Measurements from ENCODE around the gene SLC24A3.

The SLC24A3 gene

GRCh38 chr20:19435821-19436220 lies 223.4 kb downstream of the SLC24A3 start:
- Histone ChIP-seq H2BK15ac (replicated peaks; ENCODE audit: low read depth) (no peak overlapping the region), H4K8ac (ENCODE audit: low read depth, low read length) (no peak overlapping the region), H3K79me1 (ENCODE audit: low read length) (no peaks in the 10 kb centered on the region), H2AK5ac (ENCODE audit: low read length) (no peak overlapping the region), H3K79me2 (ENCODE audit: control insufficient read depth, insufficient read depth, low read length) (no peaks in the 10 kb centered on the region), H3K4ac (ENCODE audit: low read depth, low read length) (no peak overlapping the region), H3K4me3 (ENCODE audit: low read length) (no peak overlapping the region), H3K4me1 (ENCODE audit: control insufficient read depth, low read depth, low read length) (no peaks in the 10 kb centered on the region), H3K23ac (ENCODE audit: low read length) (no peak overlapping the region), H3K4me2 (ENCODE audit: low read length) (no peak overlapping the region), H3K18ac (ENCODE audit: low read length) (no peak overlapping the region), H3K27me3 (ENCODE audit: insufficient read depth, low read length, poor library complexity) (no peaks in the 10 kb centered on the region), H3K36me3 (ENCODE audit: control insufficient read depth, insufficient read depth, low read length) (no peaks in the 10 kb centered on the region), H3K9ac (ENCODE audit: low read length) (no peak overlapping the region), H3K56ac (ENCODE audit: low read length) (no peak overlapping the region), H3K27ac (ENCODE audit: low read depth, low read length) (no peak overlapping the region), H2BK120ac (ENCODE audit: low read depth, low read length) (no peak overlapping the region), H2BK5ac (ENCODE audit: low read length) (no peak overlapping the region), H4K5ac (ENCODE audit: low read length) (no peak overlapping the region)
- no peak for DNase-seq

- Histone ChIP-seq H3K4me3 (ENCODE audit: low read length) (no peak overlapping the region), H4K5ac (ENCODE audit: low read length) (no peak overlapping the region), H3K27ac (ENCODE audit: low read depth, low read length) (no peak overlapping the region), H3K18ac (ENCODE audit: low read length) (no peak overlapping the region), H3K9ac (ENCODE audit: low read length) (no peak overlapping the region), H2BK120ac (ENCODE audit: low read depth, low read length) (no peak overlapping the region), H2AK5ac (ENCODE audit: low read length) (no peak overlapping the region), H3K27me3 (ENCODE audit: insufficient read depth, low read length, poor library complexity) (no peaks in the 10 kb centered on the region), H3K4ac (ENCODE audit: low read depth, low read length) (no peak overlapping the region), H3K56ac (ENCODE audit: low read length) (no peak overlapping the region), H2BK5ac (ENCODE audit: low read length) (no peak overlapping the region), H3K4me2 (ENCODE audit: low read length) (no peak overlapping the region), H4K8ac (ENCODE audit: low read depth, low read length) (no peak overlapping the region), H3K4me1 (ENCODE audit: control insufficient read depth, low read depth, low read length) (no peaks in the 10 kb centered on the region), H3K79me2 (ENCODE audit: control insufficient read depth, insufficient read depth, low read length) (no peaks in the 10 kb centered on the region), H3K79me1 (ENCODE audit: low read length) (no peaks in the 10 kb centered on the region), H3K36me3 (ENCODE audit: control insufficient read depth, insufficient read depth, low read length) (no peaks in the 10 kb centered on the region), H2BK15ac (replicated peaks; ENCODE audit: low read depth) (no peak overlapping the region), H3K23ac (ENCODE audit: low read length) (no peak overlapping the region)
- DNase-seq: no peak
- whole genome bisulfite sequencing (ENCODE audit: extremely low coverage, insufficient coverage, low lambda C conversion rate): no CpG with 5 or more reads among the region's 2 CpGs
These were observed 226.0 kb downstream of the SLC24A3 start for GRCh38 chr20:19438488-19438887.

GRCh38 chr20:19440660-19441527 lies 228.5 kb downstream of the SLC24A3 start:
- H3K79me1 ChIP-seq (ENCODE audit: low read length): no peaks in the 10 kb centered on the region
- H3K56ac ChIP-seq (ENCODE audit: low read length): no peak overlapping the region
- no peak overlapping the region for H3K4ac ChIP-seq (ENCODE audit: low read depth, low read length)
- H2BK5ac ChIP-seq (ENCODE audit: low read length): no peak overlapping the region
- no peaks in the 10 kb centered on the region for H3K4me1 ChIP-seq (ENCODE audit: control insufficient read depth, low read depth, low read length)
- no peak overlapping the region for H3K18ac ChIP-seq (ENCODE audit: low read length)
- H3K79me2 ChIP-seq (ENCODE audit: control insufficient read depth, insufficient read depth, low read length): no peaks in the 10 kb centered on the region
- no peak overlapping the region for H2BK120ac ChIP-seq (ENCODE audit: low read depth, low read length)
- H2AK5ac ChIP-seq (ENCODE audit: low read length): no peak overlapping the region
- DNase-seq: no peak
- H3K23ac ChIP-seq (ENCODE audit: low read length): no peak overlapping the region
- no peaks in the 10 kb centered on the region for H3K27me3 ChIP-seq (ENCODE audit: insufficient read depth, low read length, poor library complexity)
- no peak overlapping the region for H2BK15ac ChIP-seq (replicated peaks; ENCODE audit: low read depth)
- no peak overlapping the region for H3K27ac ChIP-seq (ENCODE audit: low read depth, low read length)
- H4K8ac ChIP-seq (ENCODE audit: low read depth, low read length): no peak overlapping the region
- no CpG with 5 or more reads among the region's 14 CpGs for WGBS (ENCODE audit: extremely low coverage, insufficient coverage, low lambda C conversion rate)
- no peaks in the 10 kb centered on the region for H3K36me3 ChIP-seq (ENCODE audit: control insufficient read depth, insufficient read depth, low read length)
- H4K5ac ChIP-seq (ENCODE audit: low read length): no peak overlapping the region
- H3K4me3 ChIP-seq (ENCODE audit: low read length): no peak overlapping the region
- H3K4me2 ChIP-seq (ENCODE audit: low read length): no peak overlapping the region
- H3K9ac ChIP-seq (ENCODE audit: low read length): no peak overlapping the region

GRCh38 chr20:19446246-19446645 lies 233.8 kb downstream of the SLC24A3 start:
- no peak for DNase-seq
- H3K36me3 ChIP-seq (ENCODE audit: control insufficient read depth, insufficient read depth, low read length): no peaks in the 10 kb centered on the region
- no peak overlapping the region for H3K23ac ChIP-seq (ENCODE audit: low read length)
- no peak overlapping the region for H3K4ac ChIP-seq (ENCODE audit: low read depth, low read length)
- WGBS (ENCODE audit: extremely low coverage, insufficient coverage, low lambda C conversion rate): no CpG with 5 or more reads among the region's 4 CpGs
- H3K18ac ChIP-seq (ENCODE audit: low read length): no peak overlapping the region
- H2BK120ac ChIP-seq (ENCODE audit: low read depth, low read length): no peak overlapping the region
- H3K79me2 ChIP-seq (ENCODE audit: control insufficient read depth, insufficient read depth, low read length): no peaks in the 10 kb centered on the region
- H4K5ac ChIP-seq (ENCODE audit: low read length): no peak overlapping the region
- H3K27me3 ChIP-seq (ENCODE audit: insufficient read depth, low read length, poor library complexity): no peaks in the 10 kb centered on the region
- H2BK15ac ChIP-seq (replicated peaks; ENCODE audit: low read depth): no peak overlapping the region
- H3K56ac ChIP-seq (ENCODE audit: low read length): no peak overlapping the region
- H3K79me1 ChIP-seq (ENCODE audit: low read length): no peaks in the 10 kb centered on the region
- no peak overlapping the region for H3K27ac ChIP-seq (ENCODE audit: low read depth, low read length)
- no peak overlapping the region for H3K9ac ChIP-seq (ENCODE audit: low read length)
- no peak overlapping the region for H2AK5ac ChIP-seq (ENCODE audit: low read length)
- no peak overlapping the region for H2BK5ac ChIP-seq (ENCODE audit: low read length)
- no peak overlapping the region for H4K8ac ChIP-seq (ENCODE audit: low read depth, low read length)
- H3K4me1 ChIP-seq (ENCODE audit: control insufficient read depth, low read depth, low read length): no peaks in the 10 kb centered on the region
- H3K4me3 ChIP-seq (ENCODE audit: low read length): no peak overlapping the region
- H3K4me2 ChIP-seq (ENCODE audit: low read length): no peak overlapping the region

- H3K18ac ChIP-seq (ENCODE audit: low read length): no peak overlapping the region
- no peak overlapping the region for H2BK15ac ChIP-seq (replicated peaks; ENCODE audit: low read depth)
- no peak for DNase-seq
- H3K27me3 ChIP-seq (ENCODE audit: insufficient read depth, low read length, poor library complexity): no peaks in the 10 kb centered on the region
- H2BK120ac ChIP-seq (ENCODE audit: low read depth, low read length): no peak overlapping the region
- H3K79me2 ChIP-seq (ENCODE audit: control insufficient read depth, insufficient read depth, low read length): no peaks in the 10 kb centered on the region
- no peaks in the 10 kb centered on the region for H3K4me1 ChIP-seq (ENCODE audit: control insufficient read depth, low read depth, low read length)
- no peak overlapping the region for H3K56ac ChIP-seq (ENCODE audit: low read length)
- H2BK5ac ChIP-seq (ENCODE audit: low read length): no peak overlapping the region
- no peaks in the 10 kb centered on the region for H3K36me3 ChIP-seq (ENCODE audit: control insufficient read depth, insufficient read depth, low read length)
- H3K23ac ChIP-seq (ENCODE audit: low read length): no peak overlapping the region
- H4K8ac ChIP-seq (ENCODE audit: low read depth, low read length): no peak overlapping the region
- no peak overlapping the region for H3K9ac ChIP-seq (ENCODE audit: low read length)
- H3K27ac ChIP-seq (ENCODE audit: low read depth, low read length): no peak overlapping the region
- no CpG with 5 or more reads among the region's 1 CpG for WGBS (ENCODE audit: extremely low coverage, insufficient coverage, low lambda C conversion rate)
- no peak overlapping the region for H3K4me3 ChIP-seq (ENCODE audit: low read length)
- no peak overlapping the region for H4K5ac ChIP-seq (ENCODE audit: low read length)
- no peaks in the 10 kb centered on the region for H3K79me1 ChIP-seq (ENCODE audit: low read length)
- no peak overlapping the region for H3K4ac ChIP-seq (ENCODE audit: low read depth, low read length)
- no peak overlapping the region for H2AK5ac ChIP-seq (ENCODE audit: low read length)
- no peak overlapping the region for H3K4me2 ChIP-seq (ENCODE audit: low read length)
These were observed 236.2 kb downstream of the SLC24A3 start for GRCh38 chr20:19448632-19449031.

GRCh38 chr20:19449051-19449450 lies 236.6 kb downstream of the SLC24A3 start:
- no peak overlapping the region for H2BK5ac ChIP-seq (ENCODE audit: low read length)
- H3K79me2 ChIP-seq (ENCODE audit: control insufficient read depth, insufficient read depth, low read length): no peaks in the 10 kb centered on the region

More at GRCh38 chr20:19449051-19449450, 236.6 kb downstream of the SLC24A3 start:
- WGBS (ENCODE audit: extremely low coverage, insufficient coverage, low lambda C conversion rate): no CpG with 5 or more reads among the region's 8 CpGs
- DNase-seq: no peak
- H2BK120ac ChIP-seq (ENCODE audit: low read depth, low read length): no peak overlapping the region
- no peak overlapping the region for H2AK5ac ChIP-seq (ENCODE audit: low read length)
- H3K4ac ChIP-seq (ENCODE audit: low read depth, low read length): no peak overlapping the region
- H4K5ac ChIP-seq (ENCODE audit: low read length): no peak overlapping the region
- H3K9ac ChIP-seq (ENCODE audit: low read length): no peak overlapping the region
- H3K4me3 ChIP-seq (ENCODE audit: low read length): no peak overlapping the region
- no peak overlapping the region for H3K56ac ChIP-seq (ENCODE audit: low read length)
- H3K79me1 ChIP-seq (ENCODE audit: low read length): no peaks in the 10 kb centered on the region
- no peak overlapping the region for H3K4me2 ChIP-seq (ENCODE audit: low read length)
- no peak overlapping the region for H4K8ac ChIP-seq (ENCODE audit: low read depth, low read length)
- H3K27ac ChIP-seq (ENCODE audit: low read depth, low read length): no peak overlapping the region
- H3K27me3 ChIP-seq (ENCODE audit: insufficient read depth, low read length, poor library complexity): no peaks in the 10 kb centered on the region
- no peak overlapping the region for H2BK15ac ChIP-seq (replicated peaks; ENCODE audit: low read depth)
- no peaks in the 10 kb centered on the region for H3K4me1 ChIP-seq (ENCODE audit: control insufficient read depth, low read depth, low read length)
- no peak overlapping the region for H3K18ac ChIP-seq (ENCODE audit: low read length)
- H3K36me3 ChIP-seq (ENCODE audit: control insufficient read depth, insufficient read depth, low read length): no peaks in the 10 kb centered on the region
- H3K23ac ChIP-seq (ENCODE audit: low read length): no peak overlapping the region

All from mesendoderm (in vitro differentiated cells).